A673 (cell line): ENCODE results near the gene DAB2IP. TPM values are rescaled to one million over a fixed set of nuclear protein-coding genes. Genes with fewer than 3 reads are reported as not detected.

ENCODE experiments used
- BruUV-seq: library from RNA; stranded (reverse); fragments of 400-500 nt; replicated peaks from 2 replicates; lab custom pipeline; 2021; lab: Mats Ljungman, UMichigan
- CTCF ChIA-PET: fragments of 300-600 bp; sonication (Branson Sonifier 250); formaldehyde crosslinking; loops from one replicate; lab custom pipeline; 2022; ENCODE audit warnings: antibody characterized with exemption; lab: Charles Lee
- POLR2A ChIA-PET: fragments of 300-600 bp; sonication (Branson Sonifier 250); formaldehyde crosslinking; loops from one replicate; lab custom pipeline; 2022; ENCODE audit warnings: antibody characterized with exemption; ENCODE audit not compliant: low non-redundant PET; lab: Charles Lee
- DNase-seq: peaks from one replicate; pipeline ENCODE4 v3.0.0-alpha.2; 2015; ENCODE audit warnings: low spot score
- H3K27ac ChIP-seq: fragments of 200-600 bp; sonication (generic); 2 replicates; pipeline ENCODE4 v1.5.1; 2016; ENCODE audit warnings: mixed run types, low read depth, mild to moderate bottlenecking, mixed read lengths, antibody characterized with exemption, low read length; ENCODE audit not compliant: poor library complexity, severe bottlenecking
- H3K27me3 ChIP-seq: fragments of 200-600 bp; sonication (generic); replicated peaks from 2 replicates; pipeline ENCODE4 v1.6.1; 2017; ENCODE audit warnings: mixed run types, low read depth, mild to moderate bottlenecking, mixed read lengths, antibody characterized with exemption, low read length; ENCODE audit not compliant: insufficient read depth, poor library complexity
- H3K36me3 ChIP-seq: fragments of 200-600 bp; sonication (generic); 2 replicates; pipeline ENCODE4 v1.6.1; 2016; ENCODE audit warnings: mixed run types, mild to moderate bottlenecking, mixed read lengths, antibody characterized with exemption, low read length; ENCODE audit not compliant: insufficient read depth, poor library complexity, severe bottlenecking
- H3K4me1 ChIP-seq: fragments of 200-600 bp; sonication (generic); 2 replicates; pipeline ENCODE4 v1.6.1; 2017; ENCODE audit warnings: mixed run types, mild to moderate bottlenecking, mixed read lengths, antibody characterized with exemption, low read length; ENCODE audit not compliant: insufficient read depth, poor library complexity, severe bottlenecking
- H3K4me3 ChIP-seq: fragments of 200-600 bp; sonication (generic); 2 replicates; pipeline ENCODE4 v1.5.1; 2016; ENCODE audit warnings: low read depth, mixed run types, mild to moderate bottlenecking, mixed read lengths, low read length; ENCODE audit not compliant: poor library complexity, severe bottlenecking
- H3K9me3 ChIP-seq: fragments of 200-600 bp; sonication (generic); 2 replicates; pipeline ENCODE4 v1.6.1; 2016; ENCODE audit warnings: mixed run types, low read depth, mild to moderate bottlenecking, mixed read lengths, antibody characterized with exemption, low read length; ENCODE audit not compliant: poor library complexity, severe bottlenecking
- CTCF ChIP-seq: fragments of 300-800, 200-600 bp; sonication (generic); conservative IDR thresholded peaks from 2 replicates; pipeline ENCODE4 v1.5.1; 2017; ENCODE audit warnings: low read depth, mild to moderate bottlenecking, antibody characterized with exemption, low read length, moderate library complexity, mixed read lengths
- EZH2 ChIP-seq: fragments of 200-600 bp; sonication (generic); IDR thresholded peaks from 2 replicates; pipeline ENCODE4 v1.6.1; 2017; ENCODE audit warnings: borderline replicate concordance, low read depth, mild to moderate bottlenecking, mixed read lengths, antibody characterized with exemption, low read length; ENCODE audit not compliant: poor library complexity, severe bottlenecking
- intact Hi-C: fragments of 100-400 bp; cut with micrococcal nuclease; formaldehyde crosslinking; loops from one replicate; pipeline ENCODE4 v1.10.0; 2022; ENCODE audit not compliant: unreplicated experiment
- total RNA-seq: library from RNA; stranded (reverse); gene quantifications from 2 replicates; pipeline ENCODE4 v1.2.3, GENCODE V29; 2021

DAB2IP gene
- total RNA-seq, 1 experiment from 2014 or later, result 34.5 TPM

- no peaks in the 10 kb centered on the region for H3K27me3 ChIP-seq
- no peaks in the 10 kb centered on the region for H3K36me3 ChIP-seq
- H3K27ac ChIP-seq, result no peak overlapping the region
- no TSS peak for BruUV-seq
- peaks cover 4% of the 10 kb centered on the region for H3K4me1 ChIP-seq
- ChIA-PET POLR2A (no interaction called here), CTCF (no interaction called here)
- DNase-seq, result no peak
- TF ChIP-seq EZH2 (no peak), CTCF (no peak)
- no peaks in the 10 kb centered on the region for H3K9me3 ChIP-seq
- H3K4me3 ChIP-seq, result no peak overlapping the region
- intact Hi-C loops, result no loop called here
Measured at GRCh38 chr9:121745396-121745695, 93.9 kb downstream of the DAB2IP start.

DNA sequence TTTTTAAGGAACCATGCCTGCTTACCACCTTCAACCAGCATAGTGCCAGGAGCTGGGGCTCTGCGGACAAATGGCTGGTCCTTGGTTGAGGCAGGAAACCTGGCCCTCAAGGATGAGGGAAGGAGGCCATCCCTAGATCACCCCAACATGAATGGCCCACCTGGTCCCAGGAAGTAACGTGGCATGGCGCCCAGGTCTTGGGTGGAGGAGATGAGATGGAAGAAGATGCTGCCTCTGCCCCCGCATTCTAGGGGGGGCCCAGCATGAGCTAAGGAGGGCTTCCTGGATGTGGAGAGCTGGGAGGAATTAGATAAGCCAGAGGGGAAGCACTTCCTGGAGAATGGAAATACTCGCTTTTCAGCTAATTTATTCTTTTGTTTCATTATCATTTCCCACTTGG is 95.0 kb downstream of the DAB2IP start:
- peak; percentile 16 for DNase-seq
- no peaks in the 10 kb centered on the region for H3K27me3 ChIP-seq
- POLR2A ChIA-PET, result no interaction called here

GRCh38 chr9:121746866-121747265 is 95.4 kb downstream of the DAB2IP start:
- Histone ChIP-seq H3K36me3 (no peaks in the 10 kb centered on the region), H3K27ac (no peak overlapping the region), H3K9me3 (no peaks in the 10 kb centered on the region), H3K4me3 (no peak overlapping the region), H3K4me1 (peaks cover 4% of the 10 kb centered on the region), H3K27me3 (no peaks in the 10 kb centered on the region)
- TF ChIP-seq EZH2 (no peak), CTCF (no peak)
- no peak for DNase-seq
- ChIA-PET POLR2A (no interaction called here), CTCF (no interaction called here)
- no TSS peak for BruUV-seq
- intact Hi-C loops, result no loop called here

More for the DNA sequence above, 95.0 kb downstream of the DAB2IP start:
- intact Hi-C loops, result no loop called here
- Histone ChIP-seq H3K36me3 (no peaks in the 10 kb centered on the region), H3K4me3 (no peak overlapping the region), H3K27ac (no peak overlapping the region), H3K9me3 (no peaks in the 10 kb centered on the region), H3K4me1 (peaks cover 4% of the 10 kb centered on the region)
- BruUV-seq, result no TSS peak
- CTCF ChIA-PET, result no interaction called here
- TF ChIP-seq EZH2 (no peak), CTCF (no peak)
